K562 (cell line): ENCODE data around the gene FBXW2. TPM values are rescaled to one million over a fixed set of nuclear protein-coding genes. Genes with fewer than 3 reads are reported as not detected.

Experiments
- ATAC-seq: fragments of 200-7000 bp; cut with Tn5 transposase; 3 replicates; pipeline ENCODE4 v1.9.1; 2020; ENCODE audit warnings: moderate library complexity
- BruUV-seq: library from RNA; stranded (reverse); fragments of 400-500 nt; replicated peaks from 2 replicates; lab custom pipeline; 2021; lab: Mats Ljungman, UMichigan
- CTCF ChIA-PET: fragments of 300-600 bp; formaldehyde crosslinking; extraction: SDS; loops from one replicate; lab custom pipeline; 2021; ENCODE audit warnings: low intra/inter-chr PET ratio; lab: Yijun Ruan, JAX
- POLR2A ChIA-PET: fragments of 300-600, 350-650 bp; sonication (Branson Sonifier 250); formaldehyde crosslinking; extraction: SDS; loops from one replicate; lab custom pipeline; 2021; ENCODE audit warnings: antibody characterized with exemption, inconsistent platforms; lab: Yijun Ruan, JAX
- DNase-seq, 4 experiments: peaks; one replicate each; pipeline versions ENCODE4 v3.0.0 to v3.0.0-alpha.2; 2011 to 2018; ENCODE audit warnings: low spot score in 3 of 4, mixed read lengths in 3 of 4; ENCODE audit errors: extremely low read depth in 1 of 4
- FAIRE-seq: peaks from 2 replicates; lab custom pipeline; 2011; peaks lifted over from hg19 to GRCh38; lab: Jason Lieb, UNC
- H2AFZ ChIP-seq: 2 replicates; pipeline ENCODE4 v1.6.0; 2011; ENCODE audit warnings: low read depth, low read length, control low read depth, inconsistent platforms
- H3K27ac ChIP-seq: fragments of 200-600 bp; 3 replicates; pipeline ENCODE4 v1.8.0; 2011; ENCODE audit warnings: low read depth, mild to moderate bottlenecking, control low read depth, inconsistent platforms, low read length, moderate library complexity, mixed read lengths; ENCODE audit errors: extremely low read depth
- H3K27me3 ChIP-seq, 2 experiments: fragments of 300-600 bp in 1 of 2; 2 replicates in 1 of 2; 3 replicates in 1 of 2; pipeline versions ENCODE4 v1.6.0 to v1.8.0; 2011; ENCODE audit warnings: inconsistent platforms in 2 of 2, low read length in 2 of 2, mild to moderate bottlenecking in 1 of 2, mixed read lengths in 1 of 2, moderate library complexity in 1 of 2; ENCODE audit not compliant: control insufficient read depth in 2 of 2, insufficient read depth in 2 of 2
- H3K36me3 ChIP-seq: fragments of 300-600 bp; 3 replicates; pipeline ENCODE4 v1.8.0; 2011; ENCODE audit warnings: mild to moderate bottlenecking, low read length, inconsistent platforms; ENCODE audit not compliant: control insufficient read depth, insufficient read depth
- H3K4me1 ChIP-seq, 2 experiments: fragments of 200-600 bp in 1 of 2; replicated peaks in 1 of 2; 2 replicates in 1 of 2; 3 replicates in 1 of 2; pipeline versions ENCODE4 v1.5.1 to v1.8.0; 2011; ENCODE audit warnings: inconsistent platforms in 2 of 2, low read length in 2 of 2, mild to moderate bottlenecking in 1 of 2, mixed read lengths in 1 of 2, moderate library complexity in 1 of 2; ENCODE audit not compliant: control insufficient read depth in 2 of 2, insufficient read depth in 2 of 2
- H3K4me2 ChIP-seq: 2 replicates; pipeline ENCODE4 v1.6.1; 2011; ENCODE audit warnings: low read length, control low read depth, inconsistent platforms, mixed read lengths; ENCODE audit not compliant: insufficient read depth
- H3K4me3 ChIP-seq: fragments of 200-600 bp; sonication (generic), shearing (Covaris generic); 2 replicates; pipeline ENCODE4 v1.5.1; 2016; ENCODE audit warnings: control low read depth, inconsistent platforms
- H3K79me2 ChIP-seq: fragments of 200-600 bp; 3 replicates; pipeline ENCODE4 v1.8.0; 2011; ENCODE audit warnings: low read length, inconsistent platforms; ENCODE audit not compliant: control insufficient read depth, insufficient read depth
- H3K9ac ChIP-seq, 2 experiments: 2 replicates each; pipeline versions ENCODE4 v1.6.0 to v1.6.1; 2011; ENCODE audit warnings: low read depth in 2 of 2, low read length in 2 of 2, control low read depth in 1 of 2, inconsistent platforms in 1 of 2, mild to moderate bottlenecking in 1 of 2, mixed read lengths in 1 of 2; ENCODE audit not compliant: insufficient read depth in 1 of 2
- H3K9me1 ChIP-seq: one replicate; pipeline ENCODE4 v1.6.0; 2011; ENCODE audit warnings: inconsistent platforms, mild to moderate bottlenecking, low read length, moderate library complexity; ENCODE audit not compliant: control insufficient read depth, insufficient read depth
- H3K9me3 ChIP-seq: replicated peaks from 2 replicates; pipeline ENCODE4 v1.5.1; 2011; ENCODE audit warnings: low read depth, low read length, inconsistent platforms; ENCODE audit not compliant: control insufficient read depth, insufficient read depth
- H4K20me1 ChIP-seq: replicated peaks from 2 replicates; pipeline ENCODE4 v1.6.1; 2011; ENCODE audit warnings: low read length, inconsistent platforms, mixed read lengths; ENCODE audit not compliant: control insufficient read depth, insufficient read depth
- CEBPB ChIP-seq: fragments of 450-650 bp; IDR thresholded peaks from 2 replicates; pipeline ENCODE4 v1.6.1; 2016; ENCODE audit warnings: missing genetic modification characterization, missing compliant biosample characterization
- CEBPG ChIP-seq, 3 experiments: fragments of 200-800 bp in 1 of 3; sonication (Bioruptor generic) in 1 of 3; sonication (generic) in 1 of 3; formaldehyde crosslinking in 1 of 3; IDR thresholded peaks in 2 of 3; conservative IDR thresholded peaks in 1 of 3; 2 replicates each; pipeline versions ENCODE4 v1.6.1 to v1.8.0; 2016 to 2022; ENCODE audit warnings: missing compliant biosample characterization in 2 of 3, missing genetic modification characterization in 2 of 3, mild to moderate bottlenecking in 1 of 3, missing genetic modification reagents in 1 of 3
- HDAC8 ChIP-seq: fragments of 450-650 bp; IDR thresholded peaks from 2 replicates; pipeline ENCODE4 v1.6.1; 2016; ENCODE audit warnings: mild to moderate bottlenecking, missing genetic modification characterization, moderate library complexity, missing compliant biosample characterization
- HDGF ChIP-seq: fragments of 450-650 bp; IDR thresholded peaks from 2 replicates; pipeline ENCODE4 v1.6.1; 2016
- ZHX1 ChIP-seq: fragments of 150-350 bp; conservative IDR thresholded peaks from 2 replicates; pipeline ENCODE4 v1.6.1; 2014; ENCODE audit warnings: low read length
- ZNF12 ChIP-seq: sonication (generic); formaldehyde crosslinking; IDR thresholded peaks from 2 replicates; pipeline ENCODE4 v1.4.0; 2020; ENCODE audit warnings: mild to moderate bottlenecking, missing genetic modification reagents
- ZNF184 ChIP-seq: sonication (generic); formaldehyde crosslinking; IDR thresholded peaks from 2 replicates; pipeline ENCODE4 v1.5.0; 2020; ENCODE audit warnings: missing genetic modification reagents
- WGBS: fragments of 100-300 bp; shearing (Covaris generic); methylation state at CpG from one replicate; pipeline ENCODE4 v1.1.6; 2016; ENCODE audit warnings: low coverage, mixed read lengths; ENCODE audit not compliant: insufficient coverage; ENCODE audit errors: missing lambda C conversion rate; 5-methylcytosine and 5-hydroxymethylcytosine counted together
- in situ Hi-C: fragments of 300-500 bp; cut with MboI; formaldehyde crosslinking; loops from 4 replicates; pipeline ENCODE4 v1.15.0; 2018; ENCODE audit warnings: inconsistent platforms, mixed read lengths
- intact Hi-C: fragments of 100-400 bp; cut with micrococcal nuclease; formaldehyde crosslinking; loops from 2 replicates; pipeline ENCODE4 v1.14.2; 2022
- polyA plus RNA-seq, 8 experiments: library from polyadenylated mRNA; depleted of rRNA in 4 of 8; stranded (reverse) in 5 of 8; unstranded in 3 of 8; fragments of >200 nt; fragmentation: Nextera tagmentation in 2 of 8; fragmentation: Illumina TruSeq in 1 of 8; extraction: Ambion mirVana in 2 of 8; extraction: Trizol in 1 of 8; gene quantifications; 2 replicates each; pipeline versions ENCODE4 v1.2.1 to v1.2.3, GENCODE V29; 2011 to 2014; ENCODE audit warnings: inconsistent platforms in 1 of 8, missing spikeins in 1 of 8
- total RNA-seq, 7 experiments: library from RNA; depleted of rRNA in 6 of 7; stranded (reverse); fragments of >200 nt in 6 of 7; fragmentation: Illumina TruSeq in 2 of 7; extraction: Trizol in 2 of 7; gene quantifications; 2 replicates each; pipeline versions ENCODE4 v1.2.1 to v1.2.3, GENCODE V29; 2011 to 2021; ENCODE audit warnings: low replicate concordance in 1 of 7

Gene FBXW2
- total and polyA plus RNA-seq, 9 of the 15 experiments (the other 6 are each of a cell fraction or from before 2014, with no cell fraction given), result 2.5 to 57.8 (median 28.1) TPM

GRCh38 chr9:120735415-120736126 lies 57.6 kb downstream of the FBXW2 start:
- no peak overlapping the region for H3K4me2 ChIP-seq
- no peak for FAIRE-seq

More at GRCh38 chr9:120735415-120736126, 57.6 kb downstream of the FBXW2 start:
- H3K9me1 ChIP-seq, result no peaks in the 10 kb centered on the region
- no peak overlapping the region for H3K27ac ChIP-seq
- intact Hi-C loops (no loop called here), in situ Hi-C loops (no loop called here)
- no peak overlapping the region for H3K9ac ChIP-seq
- 15% methylated on average over 3 of the region's 3 CpGs for WGBS
- BruUV-seq, result no TSS peak
- H4K20me1 ChIP-seq, result no peaks in the 10 kb centered on the region; the same call in 1 of the 2 replicates
- no peak for ATAC-seq
- no peak overlapping the region for H2AFZ ChIP-seq
- H3K27me3 ChIP-seq, result no peaks in the 10 kb centered on the region
- H3K4me3 ChIP-seq, result no peak overlapping the region
- H3K4me1 ChIP-seq, result no peaks in the 10 kb centered on the region
- TF ChIP-seq ZHX1 (no peak), CEBPG (CRISPR knock-in tag; IDR thresholded peaks at IDR 0.05) (no peak), CEBPG (tag; conservative IDR thresholded peaks at IDR 0.05 in 1 of 2, IDR thresholded peaks at IDR 0.05 in 1 of 2) (peak; percentile 24 to 61; a peak in 2 of 4 replicates), CEBPB (tag) (peak; percentile 54), HDGF (no peak), ZNF184 (CRISPR knock-in tag) (no peak), ZNF12 (CRISPR knock-in tag) (no peak), HDAC8 (tag) (no peak)
- no peaks in the 10 kb centered on the region for H3K9me3 ChIP-seq
- H3K79me2 ChIP-seq, result no peaks in the 10 kb centered on the region
- H3K36me3 ChIP-seq, result no peaks in the 10 kb centered on the region
- no peak for DNase-seq
- POLR2A ChIA-PET, result interaction anchor here (1.7 kb wide), 1 partner anchor 11 kb away, joined by 4 read pairs; no protein-coding TSS in a partner anchor
- CTCF ChIA-PET, result no interaction called here
